ENCODE data around the gene ZDHHC20.

GRCh38 chr13:21478881-21479808, 20.0 kb upstream of the ZDHHC20 start:
- TF ChIP-seq ATF2 (tag by site-specific recombination; IDR thresholded peaks at IDR 0.05; ENCODE audit: low read depth) (no peak), ZNF121 (tag by site-specific recombination; IDR thresholded peaks at IDR 0.05) (no peak), ZNF621 (tag by site-specific recombination; IDR thresholded peaks at IDR 0.05) (no peak), KLF16 (tag by site-specific recombination; IDR thresholded peaks at IDR 0.05) (no peak), MZF1 (tag by site-specific recombination; IDR thresholded peaks at IDR 0.05; ENCODE audit: borderline replicate concordance) (no peak), ZFP41 (tag by site-specific recombination; IDR thresholded peaks at IDR 0.05; ENCODE audit: borderline replicate concordance) (no peak), ZNF544 (tag by site-specific recombination; IDR thresholded peaks at IDR 0.05) (no peak), ZNF239 (tag by site-specific recombination; IDR thresholded peaks at IDR 0.05) (no peak), PATZ1 (tag by site-specific recombination; IDR thresholded peaks at IDR 0.05) (no peak), TCF7L2 (IDR thresholded peaks at IDR 0.05; ENCODE audit: borderline replicate concordance, low read depth, low read length) (no peak), ZNF792 (tag by site-specific recombination; IDR thresholded peaks at IDR 0.05) (no peak)
- TF ChIP-seq, protein P1, sequence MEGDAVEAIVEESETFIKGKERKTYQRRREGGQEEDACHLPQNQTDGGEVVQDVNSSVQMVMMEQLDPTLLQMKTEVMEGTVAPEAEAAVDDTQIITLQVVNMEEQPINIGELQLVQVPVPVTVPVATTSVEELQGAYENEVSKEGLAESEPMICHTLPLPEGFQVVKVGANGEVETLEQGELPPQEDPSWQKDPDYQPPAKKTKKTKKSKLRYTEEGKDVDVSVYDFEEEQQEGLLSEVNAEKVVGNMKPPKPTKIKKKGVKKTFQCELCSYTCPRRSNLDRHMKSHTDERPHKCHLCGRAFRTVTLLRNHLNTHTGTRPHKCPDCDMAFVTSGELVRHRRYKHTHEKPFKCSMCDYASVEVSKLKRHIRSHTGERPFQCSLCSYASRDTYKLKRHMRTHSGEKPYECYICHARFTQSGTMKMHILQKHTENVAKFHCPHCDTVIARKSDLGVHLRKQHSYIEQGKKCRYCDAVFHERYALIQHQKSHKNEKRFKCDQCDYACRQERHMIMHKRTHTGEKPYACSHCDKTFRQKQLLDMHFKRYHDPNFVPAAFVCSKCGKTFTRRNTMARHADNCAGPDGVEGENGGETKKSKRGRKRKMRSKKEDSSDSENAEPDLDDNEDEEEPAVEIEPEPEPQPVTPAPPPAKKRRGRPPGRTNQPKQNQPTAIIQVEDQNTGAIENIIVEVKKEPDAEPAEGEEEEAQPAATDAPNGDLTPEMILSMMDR (tag by site-specific recombination; IDR thresholded peaks at IDR 0.05) = peak; percentile 13; the same call in 1 of the 2 replicates
- TF ChIP-seq, protein P2, sequence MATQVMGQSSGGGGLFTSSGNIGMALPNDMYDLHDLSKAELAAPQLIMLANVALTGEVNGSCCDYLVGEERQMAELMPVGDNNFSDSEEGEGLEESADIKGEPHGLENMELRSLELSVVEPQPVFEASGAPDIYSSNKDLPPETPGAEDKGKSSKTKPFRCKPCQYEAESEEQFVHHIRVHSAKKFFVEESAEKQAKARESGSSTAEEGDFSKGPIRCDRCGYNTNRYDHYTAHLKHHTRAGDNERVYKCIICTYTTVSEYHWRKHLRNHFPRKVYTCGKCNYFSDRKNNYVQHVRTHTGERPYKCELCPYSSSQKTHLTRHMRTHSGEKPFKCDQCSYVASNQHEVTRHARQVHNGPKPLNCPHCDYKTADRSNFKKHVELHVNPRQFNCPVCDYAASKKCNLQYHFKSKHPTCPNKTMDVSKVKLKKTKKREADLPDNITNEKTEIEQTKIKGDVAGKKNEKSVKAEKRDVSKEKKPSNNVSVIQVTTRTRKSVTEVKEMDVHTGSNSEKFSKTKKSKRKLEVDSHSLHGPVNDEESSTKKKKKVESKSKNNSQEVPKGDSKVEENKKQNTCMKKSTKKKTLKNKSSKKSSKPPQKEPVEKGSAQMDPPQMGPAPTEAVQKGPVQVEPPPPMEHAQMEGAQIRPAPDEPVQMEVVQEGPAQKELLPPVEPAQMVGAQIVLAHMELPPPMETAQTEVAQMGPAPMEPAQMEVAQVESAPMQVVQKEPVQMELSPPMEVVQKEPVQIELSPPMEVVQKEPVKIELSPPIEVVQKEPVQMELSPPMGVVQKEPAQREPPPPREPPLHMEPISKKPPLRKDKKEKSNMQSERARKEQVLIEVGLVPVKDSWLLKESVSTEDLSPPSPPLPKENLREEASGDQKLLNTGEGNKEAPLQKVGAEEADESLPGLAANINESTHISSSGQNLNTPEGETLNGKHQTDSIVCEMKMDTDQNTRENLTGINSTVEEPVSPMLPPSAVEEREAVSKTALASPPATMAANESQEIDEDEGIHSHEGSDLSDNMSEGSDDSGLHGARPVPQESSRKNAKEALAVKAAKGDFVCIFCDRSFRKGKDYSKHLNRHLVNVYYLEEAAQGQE (tag by site-specific recombination; IDR thresholded peaks at IDR 0.05) = no peak
- TF ChIP-seq, protein P3, sequence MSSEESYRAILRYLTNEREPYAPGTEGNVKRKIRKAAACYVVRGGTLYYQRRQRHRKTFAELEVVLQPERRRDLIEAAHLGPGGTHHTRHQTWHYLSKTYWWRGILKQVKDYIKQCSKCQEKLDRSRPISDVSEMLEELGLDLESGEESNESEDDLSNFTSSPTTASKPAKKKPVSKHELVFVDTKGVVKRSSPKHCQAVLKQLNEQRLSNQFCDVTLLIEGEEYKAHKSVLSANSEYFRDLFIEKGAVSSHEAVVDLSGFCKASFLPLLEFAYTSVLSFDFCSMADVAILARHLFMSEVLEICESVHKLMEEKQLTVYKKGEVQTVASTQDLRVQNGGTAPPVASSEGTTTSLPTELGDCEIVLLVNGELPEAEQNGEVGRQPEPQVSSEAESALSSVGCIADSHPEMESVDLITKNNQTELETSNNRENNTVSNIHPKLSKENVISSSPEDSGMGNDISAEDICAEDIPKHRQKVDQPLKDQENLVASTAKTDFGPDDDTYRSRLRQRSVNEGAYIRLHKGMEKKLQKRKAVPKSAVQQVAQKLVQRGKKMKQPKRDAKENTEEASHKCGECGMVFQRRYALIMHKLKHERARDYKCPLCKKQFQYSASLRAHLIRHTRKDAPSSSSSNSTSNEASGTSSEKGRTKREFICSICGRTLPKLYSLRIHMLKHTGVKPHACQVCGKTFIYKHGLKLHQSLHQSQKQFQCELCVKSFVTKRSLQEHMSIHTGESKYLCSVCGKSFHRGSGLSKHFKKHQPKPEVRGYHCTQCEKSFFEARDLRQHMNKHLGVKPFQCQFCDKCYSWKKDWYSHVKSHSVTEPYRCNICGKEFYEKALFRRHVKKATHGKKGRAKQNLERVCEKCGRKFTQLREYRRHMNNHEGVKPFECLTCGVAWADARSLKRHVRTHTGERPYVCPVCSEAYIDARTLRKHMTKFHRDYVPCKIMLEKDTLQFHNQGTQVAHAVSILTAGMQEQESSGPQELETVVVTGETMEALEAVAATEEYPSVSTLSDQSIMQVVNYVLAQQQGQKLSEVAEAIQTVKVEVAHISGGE (tag by site-specific recombination; conservative IDR thresholded peaks at IDR 0.05; ENCODE audit: low read depth) = no peak

Data from HEK293 (cell line).